GM23338 (cell line): ENCODE measurements around the gene PLK2. TPM values are rescaled to one million over a fixed set of nuclear protein-coding genes. Genes with fewer than 3 reads are reported as not detected.

Experiments used
- ATAC-seq: fragments of 200-7000 bp; cut with Tn5 transposase; 3 replicates; pipeline ENCODE4 v1.9.1; 2020
- DNase-seq: peaks from one replicate; pipeline ENCODE4 v3.0.0-alpha.2; 2015; ENCODE audit warnings: low spot score
- H2AFZ ChIP-seq: fragments of 200-600 bp; sonication (generic); 2 replicates; pipeline ENCODE4 v1.8.0; 2016; ENCODE audit warnings: antibody characterized with exemption, mild to moderate bottlenecking, moderate library complexity
- H3F3A ChIP-seq: fragments of 200-600 bp; sonication (generic); replicated peaks from 2 replicates; pipeline ENCODE4 v1.8.0; 2017; ENCODE audit warnings: antibody characterized with exemption, mixed run types, low read depth
- H3K27ac ChIP-seq: fragments of 200-600 bp; sonication (generic); 2 replicates; pipeline ENCODE4 v1.6.1; 2016; ENCODE audit warnings: low read depth
- H3K27me3 ChIP-seq: fragments of 200-600 bp; sonication (generic); 2 replicates; pipeline ENCODE4 v1.8.0; 2016; ENCODE audit warnings: mild to moderate bottlenecking, mixed run types, moderate library complexity; ENCODE audit not compliant: insufficient read depth
- H3K36me3 ChIP-seq: fragments of 200-600 bp; sonication (generic); 2 replicates; pipeline ENCODE4 v1.8.0; 2016; ENCODE audit warnings: mild to moderate bottlenecking; ENCODE audit not compliant: insufficient read depth
- H3K4me1 ChIP-seq: fragments of 200-600 bp; sonication (generic); 2 replicates; pipeline ENCODE4 v1.8.0; 2016; ENCODE audit warnings: mild to moderate bottlenecking, moderate library complexity; ENCODE audit not compliant: insufficient read depth
- H3K4me2 ChIP-seq: fragments of 200-600 bp; sonication (generic); 2 replicates; pipeline ENCODE4 v1.7.1; 2017; ENCODE audit warnings: mixed run types
- H3K4me3 ChIP-seq: fragments of 200-600 bp; sonication (generic); 2 replicates; pipeline ENCODE4 v1.6.1; 2016; ENCODE audit warnings: mixed run types
- H3K79me2 ChIP-seq: fragments of 200-600 bp; sonication (generic); replicated peaks from 2 replicates; pipeline ENCODE4 v1.8.0; 2017; ENCODE audit warnings: mild to moderate bottlenecking; ENCODE audit not compliant: insufficient read depth
- H3K9me2 ChIP-seq: fragments of 200-600 bp; sonication (generic); 2 replicates; pipeline ENCODE4 v1.8.0; 2017; ENCODE audit not compliant: insufficient read depth
- H4K20me1 ChIP-seq: fragments of 200-600 bp; sonication (generic); replicated peaks from 2 replicates; pipeline ENCODE4 v1.8.0; 2017; ENCODE audit warnings: mild to moderate bottlenecking; ENCODE audit not compliant: insufficient read depth
- H3K27ac Mint-ChIP-seq: 2 replicates; pipeline ENCODE4 v1.8.0; 2020; ENCODE audit warnings: inconsistent platforms, mild to moderate bottlenecking, moderate library complexity, mixed read lengths
- H3K27me3 Mint-ChIP-seq: 3 replicates; pipeline ENCODE4 v1.8.0; 2022; ENCODE audit warnings: low read depth, mild to moderate bottlenecking, moderate library complexity, mixed read lengths, inconsistent platforms; ENCODE audit not compliant: insufficient read depth, poor library complexity
- H3K36me3 Mint-ChIP-seq: 3 replicates; pipeline ENCODE4 v1.8.0; 2021; ENCODE audit warnings: low read depth, mild to moderate bottlenecking, inconsistent platforms, moderate library complexity, mixed read lengths
- H3K4me1 Mint-ChIP-seq: 3 replicates; pipeline ENCODE4 v1.8.0; 2020; ENCODE audit warnings: mild to moderate bottlenecking, inconsistent platforms, mixed read lengths
- H3K4me3 Mint-ChIP-seq: 3 replicates; pipeline ENCODE4 v1.8.0; 2021; ENCODE audit warnings: moderate library complexity, mild to moderate bottlenecking, inconsistent platforms, mixed read lengths
- H3K9me3 Mint-ChIP-seq: 3 replicates; pipeline ENCODE4 v1.8.0; 2020; ENCODE audit warnings: moderate library complexity, mild to moderate bottlenecking, inconsistent platforms, mixed read lengths
- EZH2phosphoT487 ChIP-seq: fragments of 200-600 bp; sonication (generic); IDR thresholded peaks from one replicate; pipeline ENCODE4 v1.8.1; 2018; ENCODE audit warnings: antibody characterized with exemption; ENCODE audit not compliant: unreplicated experiment
- JUNB ChIP-seq: IDR thresholded peaks from one replicate; pipeline ENCODE4 v1.6.1; 2016; ENCODE audit warnings: antibody characterized with exemption; ENCODE audit not compliant: unreplicated experiment
- REST ChIP-seq: IDR thresholded peaks from one replicate; pipeline ENCODE4 v1.6.1; 2018; ENCODE audit warnings: antibody characterized with exemption; ENCODE audit not compliant: unreplicated experiment
- ZNF331 ChIP-seq: fragments of 250-450 bp; sonication (Bioruptor Pico); IDR thresholded peaks from 2 replicates; pipeline ENCODE4 v1.5.0; 2020; ENCODE audit warnings: low read depth, mild to moderate bottlenecking, moderate library complexity
- ZNF462 ChIP-seq: fragments of 250-450 bp; sonication (Bioruptor Pico); IDR thresholded peaks from 2 replicates; pipeline ENCODE4 v1.5.0; 2020; ENCODE audit warnings: mild to moderate bottlenecking, moderate library complexity
- polyA plus RNA-seq: library from polyadenylated mRNA; unstranded; fragments of >200 nt; fragmentation: Nextera tagmentation; extraction: Ambion mirVana; gene quantifications from 2 replicates; pipeline ENCODE4 v1.2.1, GENCODE V29; 2016
- total RNA-seq: library from RNA; depleted of rRNA; stranded (reverse); fragments of >200 nt; shearing (Covaris generic); gene quantifications from 2 replicates; pipeline ENCODE4 v1.2.3, GENCODE V29; 2014

Gene PLK2
- total and polyA plus RNA-seq, 2 experiments from 2014 or later, result 13.5 to 30.0 TPM

- Histone ChIP-seq H2AFZ (no peak overlapping the region), H3K4me2 (no peak overlapping the region), H3K4me1 (peaks cover 4% of the 10 kb centered on the region), H4K20me1 (no peaks in the 10 kb centered on the region), H3K36me3 (no peaks in the 10 kb centered on the region), H3K27me3 (no peaks in the 10 kb centered on the region), H3K4me3 (no peak overlapping the region), H3K9me2 (no peaks in the 10 kb centered on the region), H3F3A (no peaks in the 10 kb centered on the region), H3K79me2 (no peaks in the 10 kb centered on the region), H3K27ac (no peak overlapping the region)
- H3K36me3 Mint-ChIP-seq, result no peaks in the 10 kb centered on the region
- peaks cover 22% of the 10 kb centered on the region for H3K4me1 Mint-ChIP-seq
- H3K27me3 Mint-ChIP-seq, result peaks cover 8% of the 10 kb centered on the region
- peak; percentile 85 for ATAC-seq
- no peak for TF ChIP-seq JUNB
- no peak for TF ChIP-seq REST
- 0 out of 2 replicates have a peak, but pooled peaks have one; percentile 14 for TF ChIP-seq ZNF331 (CRISPR knock-in tag)
- TF ChIP-seq ZNF462 (CRISPR knock-in tag), result 0 out of 2 replicates have a peak, but pooled peaks have one; percentile 14
- no peak for TF ChIP-seq EZH2phosphoT487
- peak; percentile 57 for DNase-seq
- H3K27ac Mint-ChIP-seq, result no peak overlapping the region
- H3K4me3 Mint-ChIP-seq, result no peak overlapping the region
- H3K9me3 Mint-ChIP-seq, result peaks cover 9% of the 10 kb centered on the region; the same call in 1 of the 3 replicates
Observed at GRCh38 chr5:58466939-58467338, 7.1 kb upstream of the PLK2 start.
